PC-3 (cell line): Measurements from ENCODE around the gene PPFIBP2. TPM values are rescaled to one million over a fixed set of nuclear protein-coding genes. Genes with fewer than 3 reads are reported as not detected.

Experiments
- ATAC-seq: fragments of 200-7000 bp; cut with Tn5 transposase; 2 replicates; pipeline ENCODE4 v1.9.1; 2020; ENCODE audit warnings: mild to moderate bottlenecking, moderate library complexity
- BruUV-seq: library from RNA; stranded (reverse); fragments of 400-500 nt; replicated peaks from 2 replicates; lab custom pipeline; 2021; lab: Mats Ljungman, UMichigan
- CTCF ChIA-PET: fragments of 300-600 bp; sonication (Branson Sonifier 250); formaldehyde crosslinking; loops from one replicate; lab custom pipeline; 2022; ENCODE audit warnings: antibody characterized with exemption; lab: Charles Lee
- POLR2A ChIA-PET: fragments of 300-600 bp; sonication (Branson Sonifier 250); formaldehyde crosslinking; loops from one replicate; lab custom pipeline; 2022; ENCODE audit warnings: antibody characterized with exemption; ENCODE audit not compliant: unreplicated experiment; lab: Charles Lee
- DNase-seq: peaks from one replicate; pipeline ENCODE4 v3.0.0-alpha.2; 2015
- H2AFZ ChIP-seq: fragments of 300-600 bp; sonication (generic); 2 replicates; pipeline ENCODE4 v1.6.0; 2016; ENCODE audit warnings: antibody characterized with exemption, low read length
- H3F3A ChIP-seq: fragments of 300-600 bp; sonication (generic); one replicate; pipeline ENCODE4 v1.6.0; 2017; ENCODE audit warnings: antibody characterized with exemption, low read length, control low read depth, mild to moderate bottlenecking; ENCODE audit not compliant: unreplicated experiment
- H3K27ac ChIP-seq: fragments of 300-600 bp; sonication (generic); 2 replicates; pipeline ENCODE4 v1.5.1; 2016; ENCODE audit warnings: mild to moderate bottlenecking, low read length
- H3K27me3 ChIP-seq: fragments of 300-600 bp; sonication (generic); 2 replicates; pipeline ENCODE4 v1.6.1; 2016; ENCODE audit warnings: low read length, mixed read lengths
- H3K36me3 ChIP-seq: fragments of 300-600 bp; sonication (generic); 2 replicates; pipeline ENCODE4 v1.6.1; 2016; ENCODE audit warnings: low read depth, mixed run types, low read length, mixed read lengths
- H3K4me1 ChIP-seq: fragments of 300-600 bp; sonication (generic); 2 replicates; pipeline ENCODE4 v1.5.1; 2016; ENCODE audit warnings: low read length; ENCODE audit not compliant: insufficient read depth
- H3K4me2 ChIP-seq: fragments of 300-600 bp; sonication (generic); 2 replicates; pipeline ENCODE4 v1.6.0; 2016; ENCODE audit warnings: low read length
- H3K4me3 ChIP-seq: fragments of 300-600 bp; sonication (generic); 2 replicates; pipeline ENCODE4 v1.5.1; 2016; ENCODE audit warnings: mild to moderate bottlenecking, low read length, mixed read lengths
- H3K79me2 ChIP-seq: fragments of 300-600 bp; sonication (generic); 2 replicates; pipeline ENCODE4 v1.6.1; 2017; ENCODE audit warnings: low read length, mixed read lengths
- H3K9ac ChIP-seq: fragments of 300-600 bp; sonication (generic); 2 replicates; pipeline ENCODE4 v1.6.0; 2016; ENCODE audit warnings: mild to moderate bottlenecking, low read length
- H3K9me2 ChIP-seq: fragments of 300-600 bp; sonication (generic); replicated peaks from 2 replicates; pipeline ENCODE4 v1.6.1; 2016; ENCODE audit warnings: mixed run types, low read length, mixed read lengths
- H3K9me3 ChIP-seq: fragments of 300-600 bp; sonication (generic); 2 replicates; pipeline ENCODE4 v1.6.1; 2016; ENCODE audit warnings: low read length, mixed read lengths
- H4K20me1 ChIP-seq: fragments of 300-600 bp; sonication (generic); 2 replicates; pipeline ENCODE4 v1.6.1; 2016; ENCODE audit warnings: low read length, mixed read lengths
- EZH2 ChIP-seq: fragments of 300-600 bp; sonication (generic); IDR thresholded peaks from one replicate; pipeline ENCODE4 v1.6.1; 2017; ENCODE audit warnings: antibody characterized with exemption, mild to moderate bottlenecking, low read length; ENCODE audit not compliant: unreplicated experiment
- EZH2phosphoT487 ChIP-seq: fragments of 300-600 bp; sonication (generic); IDR thresholded peaks from 2 replicates; pipeline ENCODE4 v1.6.1; 2018; ENCODE audit warnings: mild to moderate bottlenecking, antibody characterized with exemption, low read length, borderline replicate concordance
- intact Hi-C: fragments of 100-400 bp; cut with micrococcal nuclease; formaldehyde crosslinking; loops from 2 replicates; pipeline ENCODE4 v1.9.0; 2023
- total RNA-seq: library from RNA; depleted of rRNA; stranded (reverse); fragments of >200 nt; gene quantifications from 2 replicates; pipeline ENCODE4 v1.2.3, GENCODE V29; 2014
- TF ChIP-seq, protein P1 (sequence below): fragments of 300-600 bp; sonication (generic); conservative IDR thresholded peaks from 2 replicates; pipeline ENCODE4 v1.5.1; 2017; ENCODE audit warnings: antibody characterized with exemption, low read depth, mild to moderate bottlenecking, low read length

The PPFIBP2 gene
- total RNA-seq, 1 experiment from 2014 or later, result 3.2 TPM

DNA sequence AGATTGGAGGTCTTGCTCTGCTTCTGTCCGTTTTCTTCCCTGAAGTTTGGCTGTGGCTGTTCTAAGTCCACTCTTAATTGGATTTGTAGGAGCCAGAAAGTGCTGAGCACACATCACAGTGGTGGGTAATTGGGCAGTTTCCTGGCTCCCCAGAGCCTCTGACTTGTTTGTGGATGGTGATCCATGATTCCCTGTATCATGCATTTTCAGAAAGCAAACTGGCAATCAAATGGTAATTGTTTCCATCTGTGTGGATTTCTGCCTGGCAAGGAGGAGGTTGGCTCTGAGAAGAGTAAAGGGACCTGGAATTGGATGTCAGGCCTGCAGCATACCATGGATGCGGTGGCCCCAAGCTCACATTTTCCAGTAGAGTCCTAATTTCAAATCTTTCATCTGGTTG, 49.5 kb downstream of the PPFIBP2 start:
- no peak overlapping the region for H3K9ac ChIP-seq
- no peak overlapping the region for H2AFZ ChIP-seq
- no peaks in the 10 kb centered on the region for H3K9me3 ChIP-seq
- no peak overlapping the region for H3K4me2 ChIP-seq
- no peak overlapping the region for H3K27ac ChIP-seq
- H3K79me2 ChIP-seq, result no peaks in the 10 kb centered on the region
- no peak for ATAC-seq
- no peaks in the 10 kb centered on the region for H3K36me3 ChIP-seq
- TF ChIP-seq EZH2phosphoT487, result no peak
- TF ChIP-seq, protein P1, sequence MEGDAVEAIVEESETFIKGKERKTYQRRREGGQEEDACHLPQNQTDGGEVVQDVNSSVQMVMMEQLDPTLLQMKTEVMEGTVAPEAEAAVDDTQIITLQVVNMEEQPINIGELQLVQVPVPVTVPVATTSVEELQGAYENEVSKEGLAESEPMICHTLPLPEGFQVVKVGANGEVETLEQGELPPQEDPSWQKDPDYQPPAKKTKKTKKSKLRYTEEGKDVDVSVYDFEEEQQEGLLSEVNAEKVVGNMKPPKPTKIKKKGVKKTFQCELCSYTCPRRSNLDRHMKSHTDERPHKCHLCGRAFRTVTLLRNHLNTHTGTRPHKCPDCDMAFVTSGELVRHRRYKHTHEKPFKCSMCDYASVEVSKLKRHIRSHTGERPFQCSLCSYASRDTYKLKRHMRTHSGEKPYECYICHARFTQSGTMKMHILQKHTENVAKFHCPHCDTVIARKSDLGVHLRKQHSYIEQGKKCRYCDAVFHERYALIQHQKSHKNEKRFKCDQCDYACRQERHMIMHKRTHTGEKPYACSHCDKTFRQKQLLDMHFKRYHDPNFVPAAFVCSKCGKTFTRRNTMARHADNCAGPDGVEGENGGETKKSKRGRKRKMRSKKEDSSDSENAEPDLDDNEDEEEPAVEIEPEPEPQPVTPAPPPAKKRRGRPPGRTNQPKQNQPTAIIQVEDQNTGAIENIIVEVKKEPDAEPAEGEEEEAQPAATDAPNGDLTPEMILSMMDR, result no peak
- TF ChIP-seq EZH2, result no peak
- no peaks in the 10 kb centered on the region for H3K9me2 ChIP-seq
- BruUV-seq, result no TSS peak
- ChIA-PET CTCF (no interaction called here), POLR2A (no interaction called here)
- no peaks in the 10 kb centered on the region for H3F3A ChIP-seq
- no peaks in the 10 kb centered on the region for H3K4me1 ChIP-seq
- intact Hi-C loops, result no loop called here
- no peak for DNase-seq
- H3K4me3 ChIP-seq, result no peak overlapping the region
- H3K27me3 ChIP-seq, result peaks cover 6% of the 10 kb centered on the region; the same call in 1 of the 2 replicates
- H4K20me1 ChIP-seq, result no peaks in the 10 kb centered on the region

DNA sequence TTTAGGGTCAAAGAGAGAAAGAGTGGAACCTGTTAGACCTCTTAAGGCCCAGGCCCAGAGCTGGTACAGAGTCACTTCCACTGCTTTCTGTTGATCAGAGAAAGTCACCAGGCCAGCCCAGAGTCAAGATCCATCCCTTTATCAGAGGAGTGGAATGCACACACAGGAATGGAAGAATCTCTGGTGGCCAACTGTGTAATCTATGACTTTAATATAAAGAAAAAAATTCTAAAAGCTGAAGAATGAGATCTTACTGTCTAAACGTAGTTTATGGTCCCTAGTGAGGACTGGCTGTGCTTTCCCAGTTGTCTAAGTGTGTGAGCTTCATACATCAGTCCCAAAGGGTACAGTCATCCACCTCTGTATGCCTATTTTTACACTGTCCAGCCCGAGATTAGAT, 51.0 kb downstream of the PPFIBP2 start:
- Histone ChIP-seq H3K4me1 (no peaks in the 10 kb centered on the region), H3K4me2 (no peak overlapping the region), H3K79me2 (no peaks in the 10 kb centered on the region), H3F3A (no peaks in the 10 kb centered on the region), H3K9me2 (no peaks in the 10 kb centered on the region), H3K4me3 (no peak overlapping the region), H3K36me3 (no peaks in the 10 kb centered on the region), H2AFZ (no peak overlapping the region), H4K20me1 (no peaks in the 10 kb centered on the region), H3K27ac (no peak overlapping the region), H3K9me3 (no peaks in the 10 kb centered on the region), H3K9ac (no peak overlapping the region), H3K27me3 (peaks cover 6% of the 10 kb centered on the region; the same call in 1 of the 2 replicates)
- ChIA-PET POLR2A (no interaction called here), CTCF (no interaction called here)
- ATAC-seq, result no peak
- TF ChIP-seq, protein P1, result no peak
- TF ChIP-seq EZH2phosphoT487 (no peak), EZH2 (no peak)
- no TSS peak for BruUV-seq
- no peak for DNase-seq
- intact Hi-C loops, result no loop called here

DNA sequence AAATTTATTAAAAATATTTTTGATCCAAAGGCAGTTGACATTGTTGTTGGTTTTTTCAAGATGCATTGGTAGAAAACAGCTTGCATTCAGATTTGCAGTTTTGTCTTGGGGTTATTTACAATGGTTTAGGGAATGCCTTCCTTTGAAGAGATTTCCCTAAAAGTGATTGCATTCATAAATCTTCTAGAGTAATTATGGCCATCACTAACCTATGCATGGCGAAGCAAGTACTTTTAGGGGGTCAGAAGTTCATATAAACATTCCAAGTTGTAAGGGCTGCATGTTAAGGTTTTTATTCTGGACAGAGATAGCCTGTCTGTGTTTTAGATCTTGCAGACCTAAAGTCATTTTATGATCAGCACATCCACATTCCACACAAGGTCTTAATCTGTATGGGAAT, 53.5 kb downstream of the PPFIBP2 start:
- no TSS peak for BruUV-seq
- DNase-seq (no peak), ATAC-seq (no peak)
- Histone ChIP-seq H3K4me3 (no peak overlapping the region), H3F3A (no peaks in the 10 kb centered on the region), H3K9me2 (no peaks in the 10 kb centered on the region), H3K9me3 (no peaks in the 10 kb centered on the region), H3K4me1 (peaks cover 6% of the 10 kb centered on the region), H3K79me2 (no peaks in the 10 kb centered on the region), H3K27ac (no peak overlapping the region), H3K27me3 (peaks cover 6% of the 10 kb centered on the region; the same call in 1 of the 2 replicates), H3K36me3 (no peaks in the 10 kb centered on the region), H3K9ac (no peak overlapping the region), H4K20me1 (no peaks in the 10 kb centered on the region), H3K4me2 (no peak overlapping the region), H2AFZ (no peak overlapping the region)
- intact Hi-C loops, result no loop called here
- TF ChIP-seq EZH2 (no peak), EZH2phosphoT487 (no peak)
- TF ChIP-seq, protein P1, result no peak
- POLR2A ChIA-PET, result no interaction called here
- CTCF ChIA-PET, result no interaction called here
